Uterus (tissue), 2 donors: Measurements from ENCODE around the gene TRAP1.
"Not testable (repeated sequence)": the region's sequence is repeated elsewhere in the genome, so short reads cannot be mapped to it uniquely, and the experiment has no call there.

ENCODE experiments used
- POLR2A ChIP-seq, 2 donors: fragments of 450-650 bp; IDR thresholded peaks; one replicate each; pipeline ENCODE4 v1.6.1; 2016; ENCODE audit warnings: antibody characterized with exemption in 2 of 2, mild to moderate bottlenecking in 1 of 2, moderate library complexity in 1 of 2
- TF ChIP-seq, protein P1 (sequence below), 4 experiments: fragments of 200-600 bp in 2 of 4; fragments of 450-650 bp in 2 of 4; sonication (generic) in 2 of 4; IDR thresholded peaks; one replicate each; pipeline ENCODE4 v1.5.1; 2016 to 2019; ENCODE audit warnings: antibody characterized with exemption in 4 of 4, mild to moderate bottlenecking in 2 of 4, moderate library complexity in 1 of 4

GRCh38 chr16:3656160-3656490 lies 61.2 kb downstream of the TRAP1 start:
- TF ChIP-seq, protein P1, sequence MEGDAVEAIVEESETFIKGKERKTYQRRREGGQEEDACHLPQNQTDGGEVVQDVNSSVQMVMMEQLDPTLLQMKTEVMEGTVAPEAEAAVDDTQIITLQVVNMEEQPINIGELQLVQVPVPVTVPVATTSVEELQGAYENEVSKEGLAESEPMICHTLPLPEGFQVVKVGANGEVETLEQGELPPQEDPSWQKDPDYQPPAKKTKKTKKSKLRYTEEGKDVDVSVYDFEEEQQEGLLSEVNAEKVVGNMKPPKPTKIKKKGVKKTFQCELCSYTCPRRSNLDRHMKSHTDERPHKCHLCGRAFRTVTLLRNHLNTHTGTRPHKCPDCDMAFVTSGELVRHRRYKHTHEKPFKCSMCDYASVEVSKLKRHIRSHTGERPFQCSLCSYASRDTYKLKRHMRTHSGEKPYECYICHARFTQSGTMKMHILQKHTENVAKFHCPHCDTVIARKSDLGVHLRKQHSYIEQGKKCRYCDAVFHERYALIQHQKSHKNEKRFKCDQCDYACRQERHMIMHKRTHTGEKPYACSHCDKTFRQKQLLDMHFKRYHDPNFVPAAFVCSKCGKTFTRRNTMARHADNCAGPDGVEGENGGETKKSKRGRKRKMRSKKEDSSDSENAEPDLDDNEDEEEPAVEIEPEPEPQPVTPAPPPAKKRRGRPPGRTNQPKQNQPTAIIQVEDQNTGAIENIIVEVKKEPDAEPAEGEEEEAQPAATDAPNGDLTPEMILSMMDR (IDR thresholded peaks at IDR 0.05): not testable (repeated sequence)
- not testable (repeated sequence) for TF ChIP-seq POLR2A (IDR thresholded peaks at IDR 0.05)
